Embryonic facial prominence (tissue), 1 donor: ENCODE results near the gene CLCN5.
"Not testable (repeated sequence)": the region's sequence is repeated elsewhere in the genome, so short reads cannot be mapped to it uniquely, and the experiment has no call there.

Experiments used
- DNase-seq: peaks from one replicate; pipeline ENCODE4 v3.0.0-alpha.2; 2016; ENCODE audit errors: extremely low spot score

Gene CLCN5

DNA sequence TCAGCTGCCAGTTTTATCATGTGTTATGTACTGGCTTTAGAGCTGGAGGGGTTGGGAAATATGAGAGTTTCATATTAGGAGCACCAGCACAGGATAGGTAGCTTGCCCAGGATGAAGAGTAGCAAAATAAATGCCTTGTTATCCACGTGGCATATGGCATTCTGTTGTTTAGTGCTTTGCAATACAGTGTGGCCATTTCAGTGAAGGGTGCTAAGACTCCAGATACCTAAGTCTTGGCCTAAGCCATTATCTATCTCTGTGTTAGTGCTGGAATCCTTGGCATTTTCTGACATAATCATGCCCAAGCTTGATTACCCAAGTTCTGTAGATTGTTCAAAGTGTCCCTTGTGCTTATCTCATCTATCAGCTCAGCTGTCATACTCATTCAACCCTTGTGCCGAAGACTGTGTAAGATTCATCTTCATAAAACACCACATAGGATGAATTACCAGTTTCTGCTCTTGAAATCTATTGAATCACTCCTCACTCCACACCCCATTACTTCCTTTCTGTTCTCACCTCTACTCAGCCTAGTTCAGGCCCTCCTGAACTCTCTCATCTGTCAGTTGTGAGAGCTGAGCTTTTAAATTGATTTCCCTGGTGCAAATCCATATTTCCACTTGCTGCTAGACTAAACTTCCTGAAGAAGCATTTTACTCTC is 73.5 kb downstream of the CLCN5 start:
- DNase-seq, result no peak

DNA sequence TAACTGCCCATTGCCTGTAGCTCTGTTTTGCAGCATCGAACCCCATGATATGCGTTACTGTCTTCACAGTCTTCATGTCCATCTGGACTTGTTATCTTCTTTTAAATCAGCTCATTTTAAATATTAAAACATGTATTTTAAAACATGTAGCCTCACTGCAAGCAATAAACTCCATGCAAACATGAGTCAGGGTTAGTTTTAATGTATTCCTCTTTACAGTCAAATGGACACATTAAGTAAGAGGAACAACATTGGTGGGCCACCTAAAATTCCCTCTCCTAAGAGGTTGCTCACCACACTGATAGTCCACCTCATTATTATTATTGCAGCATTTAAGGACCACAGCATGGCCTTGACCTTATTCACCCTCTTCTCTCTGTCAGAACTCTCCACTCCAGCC is 74.1 kb downstream of the CLCN5 start:
- DNase-seq, result no peak

DNA sequence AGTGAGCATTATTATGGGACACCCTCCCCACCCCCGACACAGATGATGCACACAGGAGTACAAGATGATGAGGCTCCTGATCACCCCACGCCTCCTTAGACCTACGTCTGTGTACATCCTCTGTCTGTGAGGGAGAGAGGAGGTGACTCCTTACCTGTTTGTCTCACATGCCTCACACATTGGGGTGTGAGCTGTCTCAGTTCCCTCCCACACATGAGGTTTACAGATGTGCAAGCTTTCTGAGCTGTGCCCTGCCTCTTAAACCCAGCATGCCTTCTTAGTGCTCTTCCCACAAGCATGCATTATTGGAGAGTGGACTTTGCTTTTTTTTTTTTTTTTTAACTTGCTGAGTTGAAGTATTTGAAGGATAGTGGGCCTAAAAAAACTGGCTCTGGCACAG is 76.7 kb downstream of the CLCN5 start:
- no peak for DNase-seq

DNA sequence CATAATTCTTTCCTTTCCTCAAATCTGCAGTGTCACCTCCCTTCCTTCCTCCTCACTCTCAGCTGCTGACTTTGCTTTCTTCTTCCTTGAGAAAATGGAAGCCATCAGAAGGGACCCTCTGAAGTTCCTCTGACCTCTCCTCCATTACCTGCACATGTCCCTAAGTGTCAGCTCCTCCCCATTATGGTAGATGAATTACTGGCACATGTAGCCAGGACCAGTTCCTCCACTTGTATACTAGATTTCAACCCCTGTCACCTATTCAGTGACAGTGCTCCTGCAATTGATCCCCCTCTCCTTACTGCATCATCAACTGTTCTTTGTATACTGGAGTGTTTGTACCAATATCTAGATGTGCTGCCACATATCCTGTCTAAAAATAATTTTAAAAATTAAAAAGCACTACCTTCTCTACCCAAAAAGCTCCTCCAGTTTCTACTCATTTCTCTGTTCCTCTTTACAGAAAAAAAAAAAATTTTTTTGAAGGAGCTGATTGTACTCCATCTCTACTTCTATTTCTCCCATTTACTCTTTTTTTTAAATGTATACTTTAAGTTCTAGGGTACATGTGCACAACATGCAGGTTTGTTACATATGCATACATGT is 78.6 kb downstream of the CLCN5 start:
- no peak for DNase-seq

DNA sequence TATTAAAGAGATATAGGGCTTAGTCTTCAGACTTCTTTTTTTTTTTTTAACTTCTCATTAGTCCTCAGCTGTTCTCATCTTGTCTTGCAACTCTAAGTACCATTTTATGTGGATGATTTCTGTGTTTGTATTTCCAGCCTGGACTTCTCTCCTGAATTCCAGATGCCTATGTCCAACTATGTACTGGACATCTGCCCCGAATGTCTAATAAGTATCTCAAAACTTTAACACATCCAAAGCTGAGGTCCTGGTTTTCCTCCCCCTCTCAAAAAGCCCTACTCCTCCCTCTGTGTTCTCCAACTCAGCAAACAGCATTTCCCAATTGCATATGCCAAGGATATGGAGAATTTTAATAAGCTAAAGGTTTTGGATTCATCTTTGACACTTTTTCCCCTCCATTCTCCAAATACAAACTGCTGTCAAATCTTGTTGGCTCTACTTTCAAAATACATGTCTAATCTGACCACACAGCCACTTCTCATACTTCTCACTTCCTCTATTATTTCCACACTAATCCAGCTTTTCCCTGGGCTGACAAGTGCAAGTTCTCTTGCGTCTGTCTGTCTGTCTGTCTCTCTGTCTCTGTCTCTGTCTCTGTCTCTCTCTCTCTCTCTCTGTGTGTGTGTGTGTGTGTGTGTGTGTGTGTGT is 79.8 kb downstream of the CLCN5 start:
- no peak for DNase-seq

DNA sequence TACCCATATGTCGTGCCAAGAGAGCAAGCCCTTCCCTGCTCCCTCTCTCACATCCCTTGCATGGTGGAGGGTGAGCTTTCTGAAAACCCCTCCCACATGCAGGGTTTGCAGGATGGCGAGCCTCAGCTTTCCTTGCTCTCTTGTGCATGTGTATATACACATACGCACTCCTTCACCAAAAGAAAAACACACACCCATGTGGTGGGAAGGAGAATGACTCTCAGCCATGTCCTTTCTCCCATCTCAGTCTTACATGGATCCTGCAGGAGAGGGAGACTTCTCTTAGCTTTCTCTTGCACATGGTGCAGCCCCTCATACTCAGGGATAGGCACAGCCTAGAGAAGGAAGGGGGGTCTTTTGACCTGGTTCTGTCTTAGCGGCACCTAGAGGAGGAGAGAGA is 81.1 kb downstream of the CLCN5 start:
- DNase-seq, result no peak

DNA sequence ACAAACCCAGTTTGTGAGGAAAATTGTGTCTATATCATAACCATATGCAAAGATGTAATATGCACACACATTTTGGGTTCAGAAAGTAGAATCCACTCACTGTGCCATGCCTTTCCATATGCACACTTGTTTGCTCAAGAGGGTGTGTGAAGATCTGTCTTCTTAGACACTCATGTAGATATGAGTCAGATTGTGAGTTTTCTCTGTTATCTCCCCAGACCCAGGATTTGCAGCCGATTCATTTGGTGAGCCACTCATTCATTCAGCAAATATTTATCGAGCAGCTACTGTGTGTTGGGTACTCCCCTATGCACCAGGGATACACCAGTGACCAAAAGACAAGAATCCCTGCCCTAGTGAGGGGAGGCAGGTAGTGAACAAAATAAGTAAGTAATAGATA is 81.5 kb downstream of the CLCN5 start:
- DNase-seq, result no peak

DNA sequence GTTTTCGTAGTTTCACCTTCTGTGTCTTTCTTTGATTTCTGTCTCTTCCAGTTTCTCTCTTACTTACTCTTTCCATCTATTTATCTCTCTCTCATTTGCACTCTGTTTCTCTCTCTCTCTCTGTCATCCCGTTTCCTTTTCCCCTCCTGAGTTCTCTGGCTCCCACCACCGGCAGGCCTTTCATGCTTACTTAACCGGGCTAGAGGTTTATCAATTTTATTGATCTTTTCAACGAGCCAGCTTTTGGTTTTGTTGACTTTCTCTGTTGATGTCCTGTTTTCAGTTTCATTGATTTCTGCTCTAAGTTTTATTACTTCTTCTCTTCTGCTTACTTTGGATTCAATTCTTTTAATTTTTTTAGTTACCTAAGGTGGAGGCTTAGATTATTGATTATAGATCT is 103.2 kb downstream of the CLCN5 start:
- DNase-seq, result not testable (repeated sequence)

DNA sequence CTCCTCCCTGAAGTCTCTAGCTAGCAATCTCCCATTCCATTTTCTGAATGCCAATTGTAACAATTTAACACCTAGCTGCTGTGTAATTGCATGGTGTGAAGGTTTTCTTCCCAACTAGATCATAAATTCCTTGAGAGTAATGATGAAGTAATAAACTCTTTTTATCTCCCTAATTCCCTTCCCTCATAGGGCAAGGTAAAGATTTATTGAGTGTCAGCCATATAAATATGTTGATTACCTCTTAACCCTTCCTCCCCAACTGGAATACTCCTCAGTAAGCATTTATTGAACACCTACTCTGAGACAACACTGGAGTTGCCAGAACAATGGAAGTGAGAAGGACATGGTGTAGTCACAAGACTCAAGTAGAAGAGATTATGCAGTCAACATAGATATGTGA is 112.7 kb downstream of the CLCN5 start:
- no peak for DNase-seq

DNA sequence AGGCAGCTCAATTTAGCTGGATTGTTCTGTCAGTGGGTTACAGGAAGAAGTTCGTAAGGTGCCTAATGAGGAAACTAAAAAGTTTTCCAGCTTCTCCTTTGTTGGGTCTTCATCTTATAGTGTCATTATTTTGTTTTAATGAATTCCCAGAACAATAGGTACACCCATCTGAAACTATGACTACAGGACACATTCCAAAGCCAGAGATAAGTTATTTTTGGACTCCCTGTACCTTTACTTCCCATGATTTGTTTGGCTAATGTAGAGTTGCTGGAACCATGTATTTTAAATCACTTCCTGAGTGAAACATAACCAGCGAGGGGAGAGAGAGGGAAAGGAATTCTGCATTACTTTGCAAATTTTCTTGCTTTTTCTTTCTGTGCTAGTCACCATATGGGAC is 114.0 kb downstream of the CLCN5 start:
- DNase-seq, result no peak

DNA sequence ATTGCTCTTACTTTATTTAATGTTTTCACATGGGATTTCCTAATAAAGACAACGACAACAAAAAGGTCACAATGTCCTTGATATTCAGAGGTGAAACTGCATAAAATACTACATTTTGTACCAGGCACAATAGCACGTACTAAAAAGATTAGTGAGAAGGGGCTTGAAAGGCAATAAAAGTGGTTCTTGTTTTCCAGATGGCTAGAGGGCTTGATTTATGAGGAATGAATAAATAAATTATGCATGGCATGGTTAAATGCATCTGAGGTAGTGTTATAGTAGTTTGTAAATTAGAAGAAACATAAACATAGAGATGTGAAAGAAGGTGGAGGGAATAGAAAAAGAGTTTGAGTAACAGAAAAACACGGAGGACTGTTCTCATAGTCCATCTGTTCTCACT is 123.4 kb downstream of the CLCN5 start:
- DNase-seq, result no peak

DNA sequence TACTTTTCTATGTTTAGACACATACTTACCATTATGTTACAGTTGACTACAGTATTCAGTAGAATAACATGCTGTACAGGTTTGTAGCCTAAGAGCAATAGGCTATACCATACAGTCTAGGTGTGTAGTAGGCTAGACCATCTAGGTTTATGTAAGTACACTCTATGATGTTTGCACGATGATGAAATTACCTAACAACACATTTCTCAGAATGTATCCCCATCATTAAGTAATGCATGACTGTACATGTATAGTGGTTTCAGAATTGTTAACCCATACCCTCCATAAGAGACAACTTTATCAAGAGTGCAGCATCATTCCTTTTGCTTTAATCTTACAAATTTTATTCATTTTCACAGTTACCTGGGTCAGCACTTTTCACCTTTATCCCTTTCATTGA is 126.8 kb downstream of the CLCN5 start:
- no peak for DNase-seq

DNA sequence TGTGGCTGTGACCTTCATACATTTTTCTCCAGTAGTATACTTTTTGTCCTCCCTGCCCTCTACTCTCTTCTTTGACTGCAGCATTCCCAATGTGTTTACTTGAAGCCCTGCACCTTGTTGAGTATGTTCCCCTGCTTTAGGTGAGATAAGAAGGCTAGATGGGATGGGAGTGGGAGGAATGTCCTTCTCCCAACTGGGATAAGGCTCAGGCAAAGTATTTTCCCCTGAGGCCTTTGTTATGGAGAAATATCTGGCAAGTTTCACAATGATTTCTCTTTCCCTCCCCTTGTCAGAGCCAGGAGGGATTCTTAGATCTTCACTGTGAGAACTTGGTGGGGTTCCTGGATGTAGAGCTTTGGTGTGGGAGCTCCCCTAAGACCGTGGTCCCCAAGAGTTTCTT is 131.8 kb downstream of the CLCN5 start:
- no peak for DNase-seq

DNA sequence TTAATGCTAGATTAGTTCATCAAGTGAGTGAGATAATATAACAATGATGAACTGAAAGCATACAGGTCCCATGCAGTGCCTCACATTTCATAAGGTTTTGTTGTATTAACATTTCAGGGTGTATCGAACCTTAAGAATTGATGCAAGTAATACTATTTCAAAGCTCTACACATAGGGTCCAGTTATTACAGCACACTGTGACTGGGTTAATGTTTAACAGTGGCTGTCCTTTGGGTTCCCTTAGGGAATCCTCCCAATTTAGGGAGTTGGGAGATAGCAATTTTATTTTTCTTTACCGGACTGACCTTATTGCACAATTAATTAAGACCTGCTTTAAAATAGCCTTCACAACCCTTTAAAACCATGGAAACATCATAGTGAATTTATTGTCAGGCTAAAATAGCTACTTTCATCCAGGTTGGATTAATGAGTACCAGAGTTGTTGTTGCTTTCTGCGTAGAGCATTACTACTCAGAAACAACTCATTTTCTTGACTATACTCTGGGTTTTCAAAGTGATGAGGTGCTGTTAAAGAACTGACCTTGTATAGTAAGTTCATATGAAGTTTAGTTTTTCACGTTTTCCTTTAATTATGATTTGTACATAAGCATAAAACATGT is 144.0 kb downstream of the CLCN5 start:
- no peak for DNase-seq

DNA sequence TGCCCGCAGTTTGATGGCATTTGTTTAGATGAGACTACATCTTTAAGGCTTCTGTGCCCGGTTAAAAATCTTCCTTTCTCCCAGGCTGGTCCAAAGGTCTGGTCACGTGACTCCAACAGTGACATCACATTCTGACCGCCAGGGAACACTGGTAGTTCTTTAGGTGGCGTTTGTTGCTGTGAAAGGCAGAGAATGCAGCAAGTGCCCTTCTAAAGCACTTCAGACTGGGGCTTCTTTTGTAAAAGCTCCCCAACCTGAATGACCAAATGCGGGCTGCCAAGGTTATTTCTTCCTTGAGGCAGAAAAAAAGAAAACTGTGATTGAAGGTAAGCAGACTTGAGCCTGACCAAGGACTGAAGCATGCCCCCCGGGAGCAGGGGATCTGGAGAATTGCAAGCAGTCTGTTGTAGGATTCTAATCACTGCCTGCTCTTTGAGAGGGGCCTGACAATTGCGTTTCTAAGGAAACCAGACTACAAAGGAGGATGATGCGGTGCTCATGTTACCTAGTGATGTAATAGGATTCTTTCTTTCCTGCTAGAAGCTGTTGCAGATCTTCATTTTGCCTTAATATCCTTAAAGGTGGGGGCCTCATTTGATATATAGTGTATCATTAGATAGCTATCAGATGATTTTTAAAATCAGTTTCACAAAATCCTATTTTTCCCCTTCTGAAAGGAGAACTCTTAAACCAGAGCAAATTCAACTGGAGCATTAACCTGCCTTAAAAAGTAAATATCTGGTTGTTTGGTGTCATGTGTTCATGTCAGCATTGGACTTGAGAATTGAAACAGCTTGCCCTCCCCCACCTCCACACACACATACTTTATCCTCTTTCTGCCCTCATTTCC is 145.3 kb downstream of the CLCN5 start:
- peak; percentile 6 for DNase-seq

DNA sequence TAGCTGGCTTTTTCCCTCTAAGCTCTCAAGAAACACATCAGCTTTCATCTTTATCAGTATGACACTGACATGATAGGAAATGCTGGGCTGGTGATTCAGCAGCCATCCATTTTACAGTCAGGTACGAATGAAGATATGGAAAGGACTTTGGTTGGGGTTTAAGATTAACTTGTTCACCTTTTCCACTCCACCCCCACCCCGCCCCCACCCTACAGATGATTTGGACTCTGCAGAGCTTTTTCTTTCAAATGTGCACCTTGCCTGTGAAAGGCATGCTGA is 145.8 kb downstream of the CLCN5 start:
- no peak for DNase-seq

DNA sequence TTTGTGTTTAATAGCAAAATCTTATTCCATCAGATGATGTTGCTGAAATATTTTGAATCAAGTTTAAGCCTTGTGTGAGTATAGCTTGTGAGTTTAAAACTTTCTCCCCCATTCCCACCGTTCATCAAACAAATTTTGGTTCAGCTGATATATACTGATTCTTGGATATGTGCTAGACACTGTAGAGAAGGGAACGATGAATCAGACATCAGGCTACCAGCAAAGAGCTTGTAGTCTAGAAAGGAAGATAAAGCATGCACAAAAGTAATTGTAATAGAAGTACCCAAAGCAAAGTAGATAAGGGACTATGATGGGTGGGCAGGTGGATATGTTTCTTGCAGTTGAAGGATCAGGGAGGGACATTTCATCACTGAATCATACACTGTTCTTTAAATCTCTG is 146.5 kb downstream of the CLCN5 start:
- no peak for DNase-seq

DNA sequence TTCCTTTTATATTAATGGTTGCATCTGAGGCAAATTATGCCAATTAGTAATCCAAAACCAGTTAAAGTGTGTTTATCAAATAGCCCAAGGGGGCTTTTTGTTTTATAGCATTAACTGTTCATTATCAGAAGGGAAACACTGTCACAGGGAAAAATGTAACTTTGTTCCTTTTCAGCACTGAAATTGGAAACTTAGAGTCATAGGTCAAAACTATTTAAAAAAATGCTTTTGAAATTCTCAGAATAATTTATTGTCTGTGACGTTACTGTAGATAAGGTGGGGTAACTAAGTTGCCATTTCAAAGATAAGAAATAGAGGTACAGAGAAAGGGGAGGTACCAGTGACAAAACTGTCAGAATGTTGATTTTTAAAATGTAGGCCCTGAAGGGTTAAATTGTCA is 149.1 kb downstream of the CLCN5 start:
- no peak for DNase-seq

DNA sequence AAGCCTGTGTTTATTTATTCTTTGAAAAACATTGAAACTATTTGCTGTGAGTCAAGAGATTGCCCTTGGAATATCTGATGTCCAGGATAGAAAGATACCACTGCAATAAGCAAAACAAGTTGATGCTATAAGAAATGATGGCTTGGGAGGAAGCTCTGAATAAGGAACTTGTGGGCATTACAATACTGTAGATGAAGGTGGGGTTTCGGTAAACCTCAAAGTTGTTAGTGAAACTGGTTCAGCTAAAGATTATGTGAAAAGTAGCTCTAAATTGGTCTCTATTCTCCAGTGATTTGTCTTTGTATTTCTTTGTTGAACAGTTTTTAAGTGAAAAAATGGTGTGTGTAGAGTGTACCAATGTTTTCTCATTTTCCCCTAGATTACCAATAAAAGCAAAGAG is 149.7 kb downstream of the CLCN5 start:
- no peak for DNase-seq

DNA sequence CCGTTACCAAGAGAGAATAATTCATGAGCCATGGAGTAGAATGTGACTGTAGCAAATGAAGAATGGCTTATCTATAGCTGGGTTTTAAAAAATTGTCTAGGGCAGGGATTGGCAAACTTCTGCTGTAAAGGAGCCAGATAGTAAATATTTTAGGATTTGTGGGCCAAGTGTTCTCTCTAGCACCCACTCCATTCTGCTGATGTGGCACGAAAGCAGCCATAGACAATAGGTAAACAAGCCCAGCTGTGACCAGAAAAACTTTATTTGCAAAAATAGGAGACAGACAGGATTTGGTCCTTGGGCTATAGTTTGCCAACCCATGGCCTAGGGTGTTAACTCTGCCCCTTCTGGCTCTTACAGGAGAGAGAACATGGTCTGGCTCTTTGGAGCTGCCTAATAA is 151.2 kb downstream of the CLCN5 start:
- DNase-seq, result no peak

DNA sequence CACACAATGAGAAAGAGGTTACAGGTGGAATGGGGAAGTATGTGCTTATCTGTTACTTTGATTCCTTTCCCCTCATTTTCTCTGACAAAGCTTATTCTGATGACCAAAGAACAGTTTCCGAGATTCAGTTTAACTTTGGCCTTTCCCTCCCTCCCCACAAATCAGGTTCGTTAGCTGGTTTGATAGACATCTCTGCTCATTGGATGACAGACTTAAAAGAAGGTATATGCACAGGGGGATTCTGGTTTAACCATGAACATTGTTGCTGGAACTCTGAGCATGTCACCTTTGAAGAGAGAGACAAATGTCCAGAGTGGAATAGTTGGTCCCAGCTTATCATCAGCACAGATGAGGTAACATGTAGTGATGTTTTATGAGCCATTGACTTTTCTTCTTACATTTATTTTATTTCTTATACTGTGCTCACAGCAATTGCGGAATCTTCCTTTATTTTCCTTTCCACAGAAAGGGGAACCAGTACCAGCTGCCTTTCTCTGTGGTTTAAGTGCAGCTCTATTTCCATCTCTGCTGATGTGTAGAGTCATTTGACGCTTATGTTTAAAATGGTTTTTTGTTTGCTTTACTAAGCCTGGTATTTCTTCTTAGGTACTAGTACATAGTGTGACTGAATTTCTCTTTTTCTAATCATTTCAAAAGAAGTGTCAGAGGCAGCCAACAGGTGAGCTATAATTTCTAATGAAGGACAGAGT is 153.4 kb downstream of the CLCN5 start:
- no peak for DNase-seq
